CD4-positive, alpha-beta memory T cell (primary cell): Measurements from ENCODE around the gene ZNF341. TPM values are rescaled to one million over a fixed set of nuclear protein-coding genes. Genes with fewer than 3 reads are reported as not detected.
A peak's percentile ranks its signal among the peaks of the same experiment; 100 is the strongest.

Experiments used
- CTCF ChIA-PET: fragments of 350-600 bp; sonication (Branson Sonifier 250); formaldehyde crosslinking; loops from one replicate; lab custom pipeline; 2021; ENCODE audit warnings: inconsistent platforms; ENCODE audit not compliant: partially characterized antibody; lab: Charles Lee
- POLR2A ChIA-PET: fragments of 350-600 bp; sonication (Branson Sonifier 250); formaldehyde crosslinking; loops from one replicate; lab custom pipeline; 2021; ENCODE audit not compliant: partially characterized antibody; lab: Charles Lee
- DNase-seq, 5 donors: peaks; one replicate each; pipeline versions ENCODE4 v3.0.0 to v3.0.0-alpha.2; 2020 to 2022; ENCODE audit warnings: mixed read lengths in 1 of 5
- H3K27ac ChIP-seq: one replicate; pipeline ENCODE4 v1.7.0; 2013; ENCODE audit warnings: low read depth, low read length
- H3K27me3 ChIP-seq: 2 replicates; pipeline ENCODE4 v1.7.0; 2013; ENCODE audit warnings: mild to moderate bottlenecking, low read length, moderate library complexity; ENCODE audit not compliant: insufficient read depth
- H3K36me3 ChIP-seq: 2 replicates; pipeline ENCODE4 v1.7.0; 2013; ENCODE audit warnings: mild to moderate bottlenecking, low read length, moderate library complexity; ENCODE audit not compliant: insufficient read depth
- H3K4me1 ChIP-seq: 2 replicates; pipeline ENCODE4 v1.7.0; 2013; ENCODE audit warnings: mild to moderate bottlenecking, low read length, moderate library complexity; ENCODE audit not compliant: insufficient read depth
- H3K4me3 ChIP-seq, 2 donors: one replicate each; pipeline ENCODE4 v1.7.0; 2013; ENCODE audit warnings: low read length in 2 of 2, mild to moderate bottlenecking in 1 of 2
- H3K9me3 ChIP-seq, 2 donors: one replicate each; pipeline ENCODE4 v1.7.0; 2013; ENCODE audit warnings: low read length in 2 of 2, control low read depth in 1 of 2; ENCODE audit not compliant: control insufficient read depth in 1 of 2
- H3K27ac Mint-ChIP-seq, 7 donors: one replicate each; pipeline ENCODE4 v1.8.0; 2020 to 2021; ENCODE audit warnings: mixed read lengths in 7 of 7, mild to moderate bottlenecking in 6 of 7, inconsistent platforms in 3 of 7, moderate library complexity in 3 of 7
- H3K27me3 Mint-ChIP-seq, 2 donors: one replicate each; pipeline ENCODE4 v1.8.0; 2020 to 2021; ENCODE audit warnings: mixed read lengths in 2 of 2
- H3K36me3 Mint-ChIP-seq, 2 donors: one replicate each; pipeline ENCODE4 v1.8.0; 2020 to 2021; ENCODE audit warnings: mixed read lengths in 2 of 2, inconsistent platforms in 1 of 2, mild to moderate bottlenecking in 1 of 2
- H3K4me1 Mint-ChIP-seq, 4 donors: one replicate each; pipeline ENCODE4 v1.8.0; 2020 to 2021; ENCODE audit warnings: mixed read lengths in 4 of 4, mild to moderate bottlenecking in 1 of 4
- H3K4me3 Mint-ChIP-seq, 8 donors: one replicate each; pipeline ENCODE4 v1.8.0; 2020 to 2021; ENCODE audit warnings: mixed read lengths in 8 of 8, mild to moderate bottlenecking in 7 of 8, moderate library complexity in 6 of 8, inconsistent platforms in 3 of 8
- H3K9me3 Mint-ChIP-seq, 8 donors: one replicate each; pipeline ENCODE4 v1.8.0; 2020 to 2021; ENCODE audit warnings: mixed read lengths in 8 of 8, mild to moderate bottlenecking in 5 of 8, inconsistent platforms in 3 of 8, moderate library complexity in 1 of 8
- intact Hi-C: fragments of 100-400 bp; cut with micrococcal nuclease; formaldehyde crosslinking; loops from one replicate; pipeline ENCODE4 v1.15.1; 2023
- polyA plus RNA-seq, 2 donors: library from polyadenylated mRNA; unstranded; fragments of 300-500 nt; fragmentation: Illumina TruSeq; gene quantifications; one replicate each; pipeline ENCODE4 v1.2.3, GENCODE V29; 2021
- total RNA-seq, 2 experiments: library from RNA; stranded (reverse); gene quantifications; one replicate each; pipeline ENCODE4 v1.2.3, GENCODE V29; 2021

ZNF341 gene
- total and polyA plus RNA-seq, 4 experiments from 2014 or later, result 1.5 to 5.0 (median 3.6) TPM

- Mint-ChIP-seq H3K36me3 (peaks cover 0 to 12% of the 10 kb centered on the region in 2 donors), H3K27ac (peak within 1 kb of the TSS; percentile 81 to 98 (median 92)), H3K4me3 (peak within 1 kb of the TSS; percentile 86 to 97 (median 90)), H3K9me3 (peaks cover 0 to 8% (median 0%) of the 10 kb centered on the region in 8 donors), H3K4me1 (peaks cover 18 to 40% (median 23%) of the 10 kb centered on the region in 4 donors), H3K27me3 (no peaks in the 10 kb centered on the region)
- ChIA-PET POLR2A (interaction anchor here (0.6 to 3.2 kb wide), 24 partner anchors 10 to 392 kb away, joined by 3 to 55 read pairs (median 4); partner anchors contain the start of genes ACTL10, CBFA2T2, E2F1 and EIF2S2), CTCF (interaction anchor here (1.0 to 1.9 kb wide), 4 partner anchors 12 to 230 kb away, joined by 3 to 9 read pairs (median 4); partner anchors contain the start of genes ACTL10, CBFA2T2 and ZNF341)
- peaks cover 15% of the 10 kb centered on the region for H3K4me1 ChIP-seq
- H3K36me3 ChIP-seq, result no peaks in the 10 kb centered on the region
- no peaks in the 10 kb centered on the region for H3K27me3 ChIP-seq
- intact Hi-C loops, result loop anchor here (1.0 kb wide), 4 partner anchors 12 to 231 kb away; partner anchors contain the start of genes CHMP4B and E2F1
- H3K9me3 ChIP-seq, result no peaks in the 10 kb centered on the region
- H3K27ac ChIP-seq, result peak within 1 kb of the TSS; percentile 67
- H3K4me3 ChIP-seq, result peak within 1 kb of the TSS; percentile 25 to 88
- DNase-seq, result peak; percentile 90 to 96 (median 94)
Measured at GRCh38 chr20:33719989-33720709, 11.6 kb upstream of the ZNF341 start, which contains the start of gene PXMP4. TSS of gene PXMP4 (minus strand) at chr20:33720310. CDS start at chr20:33720207, 103 bp downstream.

- Histone ChIP-seq H3K36me3 (no peaks in the 10 kb centered on the region), H3K27ac (no peak overlapping the region), H3K27me3 (no peaks in the 10 kb centered on the region), H3K4me3 (no peak overlapping the region), H3K9me3 (no peaks in the 10 kb centered on the region), H3K4me1 (peaks cover 15% of the 10 kb centered on the region)
- CTCF ChIA-PET, result interaction anchor here (0.6 to 1.8 kb wide), 3 partner anchors 55 to 320 kb away, joined by 3 to 4 read pairs (median 3); partner anchors contain the start of genes ACTL10 and CDK5RAP1
- POLR2A ChIA-PET, result interaction anchor here (2.3 to 3.2 kb wide), 4 partner anchors 11 to 232 kb away, joined by 13 to 55 read pairs (median 20); partner anchors contain the start of genes CBFA2T2 and ZNF341
- H3K4me3 Mint-ChIP-seq, result peak overlapping the region in 5 of 8 donors; percentile 35 to 97 (median 88)
- no peaks in the 10 kb centered on the region for H3K27me3 Mint-ChIP-seq
- peaks cover 0 to 6% of the 10 kb centered on the region in 2 donors for H3K36me3 Mint-ChIP-seq
- peaks cover 0 to 8% (median 0%) of the 10 kb centered on the region in 8 donors for H3K9me3 Mint-ChIP-seq
- no peak for DNase-seq
- peaks cover 15 to 36% (median 20%) of the 10 kb centered on the region in 4 donors for H3K4me1 Mint-ChIP-seq
- intact Hi-C loops, result no loop called here
- H3K27ac Mint-ChIP-seq, result peak overlapping the region in 2 of 7 donors; percentile 58 to 95
Measured at GRCh38 chr20:33721391-33722140, 10.2 kb upstream of the ZNF341 start.

GRCh38 chr20:33724439-33725094 is 7.2 kb upstream of the ZNF341 start:
- CTCF ChIA-PET, result no interaction called here
- Histone ChIP-seq H3K4me3 (no peak overlapping the region), H3K4me1 (peaks cover 2% of the 10 kb centered on the region), H3K36me3 (no peaks in the 10 kb centered on the region), H3K27ac (no peak overlapping the region), H3K27me3 (no peaks in the 10 kb centered on the region), H3K9me3 (no peaks in the 10 kb centered on the region)
- peaks cover 0 to 3% of the 10 kb centered on the region in 2 donors for H3K36me3 Mint-ChIP-seq
- intact Hi-C loops, result no loop called here
- no peak overlapping the region for H3K27ac Mint-ChIP-seq
- no peak for DNase-seq
- H3K9me3 Mint-ChIP-seq, result peaks cover 0 to 3% (median 0%) of the 10 kb centered on the region in 8 donors
- no peaks in the 10 kb centered on the region for H3K27me3 Mint-ChIP-seq
- POLR2A ChIA-PET, result no interaction called here
- H3K4me1 Mint-ChIP-seq, result peaks cover 5 to 18% (median 9%) of the 10 kb centered on the region in 4 donors
- H3K4me3 Mint-ChIP-seq, result no peak overlapping the region

- Histone ChIP-seq H3K27me3 (no peaks in the 10 kb centered on the region), H3K9me3 (no peaks in the 10 kb centered on the region), H3K27ac (no peak overlapping the region), H3K4me1 (no peaks in the 10 kb centered on the region), H3K36me3 (no peaks in the 10 kb centered on the region), H3K4me3 (no peak overlapping the region)
- Mint-ChIP-seq H3K4me1 (peaks cover 0 to 6% (median 3%) of the 10 kb centered on the region in 4 donors), H3K4me3 (no peak overlapping the region), H3K27ac (no peak overlapping the region), H3K36me3 (no peaks in the 10 kb centered on the region), H3K9me3 (no peaks in the 10 kb centered on the region), H3K27me3 (no peaks in the 10 kb centered on the region)
- POLR2A ChIA-PET, result no interaction called here
- no peak for DNase-seq
- intact Hi-C loops, result no loop called here
- CTCF ChIA-PET, result interaction anchor here (0.5 kb wide), 1 partner anchor 38 kb away, joined by 3 read pairs; no protein-coding TSS in a partner anchor
Measured at GRCh38 chr20:33725607-33726264, 6.1 kb upstream of the ZNF341 start.

GRCh38 chr20:33727115-33727479 is 4.7 kb upstream of the ZNF341 start:
- intact Hi-C loops, result no loop called here
- Histone ChIP-seq H3K4me1 (peaks cover 7% of the 10 kb centered on the region), H3K36me3 (no peaks in the 10 kb centered on the region), H3K4me3 (no peak overlapping the region), H3K27me3 (no peaks in the 10 kb centered on the region), H3K27ac (no peak overlapping the region), H3K9me3 (no peaks in the 10 kb centered on the region)
- no peaks in the 10 kb centered on the region for H3K27me3 Mint-ChIP-seq
- DNase-seq, result no peak
- H3K27ac Mint-ChIP-seq, result no peak overlapping the region
- POLR2A ChIA-PET, result interaction anchor here (1.1 kb wide), 1 partner anchor 37 kb away, joined by 4 read pairs; no protein-coding TSS in a partner anchor
- peaks cover 0 to 2% of the 10 kb centered on the region in 2 donors for H3K36me3 Mint-ChIP-seq
- H3K4me1 Mint-ChIP-seq, result peaks cover 0 to 6% (median 3%) of the 10 kb centered on the region in 4 donors
- CTCF ChIA-PET, result interaction anchor here (0.7 kb wide), 1 partner anchor 59 kb away, joined by 3 read pairs; no protein-coding TSS in a partner anchor
- no peak overlapping the region for H3K4me3 Mint-ChIP-seq
- H3K9me3 Mint-ChIP-seq, result no peaks in the 10 kb centered on the region

- no peaks in the 10 kb centered on the region for H3K27me3 Mint-ChIP-seq
- Histone ChIP-seq H3K4me3 (no peak overlapping the region), H3K36me3 (no peaks in the 10 kb centered on the region), H3K27me3 (no peaks in the 10 kb centered on the region), H3K9me3 (no peaks in the 10 kb centered on the region), H3K4me1 (peaks cover 7% of the 10 kb centered on the region), H3K27ac (no peak overlapping the region)
- CTCF ChIA-PET, result no interaction called here
- DNase-seq, result no peak
- intact Hi-C loops, result no loop called here
- H3K4me3 Mint-ChIP-seq, result peak overlapping the region in 1 of 8 donors; percentile 32
- no peaks in the 10 kb centered on the region for H3K9me3 Mint-ChIP-seq
- POLR2A ChIA-PET, result no interaction called here
- peak overlapping the region in 1 of 7 donors; percentile 71 for H3K27ac Mint-ChIP-seq
- peaks cover 2 to 10% (median 6%) of the 10 kb centered on the region in 4 donors for H3K4me1 Mint-ChIP-seq
- peaks cover 0 to 6% of the 10 kb centered on the region in 2 donors for H3K36me3 Mint-ChIP-seq
Measured at GRCh38 chr20:33727806-33728205, 4.0 kb upstream of the ZNF341 start.
